HUES48 (cell line): ENCODE results near the gene RAD51B.

Experiments used
- H3K27ac ChIP-seq: one replicate; pipeline ENCODE4 v1.7.0; 2013; ENCODE audit warnings: low read depth, low read length, inconsistent platforms
- H3K27me3 ChIP-seq: 2 replicates; pipeline ENCODE4 v1.6.1; 2013; ENCODE audit warnings: mild to moderate bottlenecking, low read length; ENCODE audit not compliant: control insufficient read depth, insufficient read depth
- H3K36me3 ChIP-seq: 2 replicates; pipeline ENCODE4 v1.6.1; 2013; ENCODE audit warnings: low read length; ENCODE audit not compliant: control insufficient read depth, insufficient read depth
- H3K4me1 ChIP-seq: 2 replicates; pipeline ENCODE4 v1.6.1; 2013; ENCODE audit warnings: mild to moderate bottlenecking, low read length; ENCODE audit not compliant: control insufficient read depth, insufficient read depth
- H3K4me3 ChIP-seq: 2 replicates; pipeline ENCODE4 v1.5.1; 2013; ENCODE audit warnings: mild to moderate bottlenecking, low read depth, low read length
- H3K9ac ChIP-seq: 2 replicates; pipeline ENCODE4 v1.6.1; 2013; ENCODE audit warnings: mild to moderate bottlenecking, low read depth, low read length, moderate library complexity
- H3K9me3 ChIP-seq: 2 replicates; pipeline ENCODE4 v1.6.1; 2013; ENCODE audit warnings: low read length; ENCODE audit not compliant: control insufficient read depth, insufficient read depth

Gene RAD51B

DNA sequence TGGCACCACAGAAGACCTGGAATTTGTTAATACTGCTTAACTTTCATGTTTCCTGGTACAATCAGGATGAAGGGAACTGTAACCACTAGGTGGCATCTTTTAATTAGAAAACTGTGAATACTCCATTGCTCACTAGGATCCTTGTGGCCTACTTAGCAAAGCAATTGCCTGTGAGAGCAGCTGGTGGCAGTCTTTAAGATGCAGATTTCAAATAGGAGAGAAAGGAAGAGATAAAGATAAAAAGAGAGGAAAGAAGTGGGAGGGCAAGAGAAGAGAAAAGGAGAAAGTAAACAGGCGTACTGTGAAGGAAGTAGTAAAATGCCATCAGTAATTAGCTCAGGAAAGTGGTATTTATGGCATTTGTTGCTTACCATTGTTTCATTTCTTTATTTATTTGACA is 114.5 kb downstream of the RAD51B start:
- Histone ChIP-seq H3K27me3 (no peaks in the 10 kb centered on the region), H3K9me3 (no peaks in the 10 kb centered on the region), H3K9ac (peak overlapping the region; percentile 7; the same call in 1 of the 2 replicates), H3K4me1 (peaks cover 48% of the 10 kb centered on the region), H3K4me3 (peak overlapping the region; percentile 36), H3K27ac (peak overlapping the region; percentile 95), H3K36me3 (no peaks in the 10 kb centered on the region)

DNA sequence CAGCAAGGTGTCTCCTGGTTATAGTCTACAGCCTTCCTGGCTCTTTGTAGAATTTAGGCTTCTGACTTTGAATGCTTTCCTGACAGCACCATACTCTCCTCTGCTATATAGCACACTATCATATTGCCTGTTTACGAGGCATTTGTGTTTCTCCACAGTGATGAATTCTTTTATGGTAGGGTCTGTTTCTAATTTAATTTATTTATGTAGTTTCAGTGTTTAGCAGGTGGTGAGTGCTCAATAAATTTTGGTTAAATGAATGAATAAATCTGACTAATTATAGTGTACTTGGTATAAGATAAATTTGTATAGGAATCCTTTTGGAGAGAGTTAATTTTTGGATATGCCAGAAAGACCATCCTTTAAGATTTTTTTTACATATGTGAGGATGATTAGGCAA is 115.3 kb downstream of the RAD51B start:
- H3K9me3 ChIP-seq = no peaks in the 10 kb centered on the region
- peaks cover 50% of the 10 kb centered on the region for H3K4me1 ChIP-seq
- H3K9ac ChIP-seq = peak overlapping the region; percentile 7; the same call in 1 of the 2 replicates
- H3K36me3 ChIP-seq = no peaks in the 10 kb centered on the region
- no peaks in the 10 kb centered on the region for H3K27me3 ChIP-seq
- peak overlapping the region; percentile 95 for H3K27ac ChIP-seq
- H3K4me3 ChIP-seq = peak overlapping the region; percentile 36; the same call in 1 of the 2 replicates

DNA sequence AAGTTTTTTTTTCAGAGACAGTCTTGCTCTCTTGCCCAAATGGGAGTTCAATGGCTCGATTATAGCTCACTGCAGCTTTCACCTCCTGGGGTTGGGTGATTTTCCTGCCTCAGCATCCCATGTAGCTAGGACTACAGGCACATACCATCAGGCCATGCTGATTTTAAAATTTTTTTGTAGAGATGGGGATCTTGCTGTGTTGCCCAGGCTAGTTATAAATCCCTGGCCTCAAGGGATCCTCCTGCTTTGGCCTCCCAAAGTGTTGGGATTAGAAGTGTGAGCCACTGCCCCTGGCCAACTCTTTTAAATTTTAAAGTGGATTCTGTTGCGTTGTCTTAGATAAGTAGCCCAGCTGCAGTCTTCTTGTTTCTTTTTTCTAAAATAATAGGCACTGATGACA is 115.8 kb downstream of the RAD51B start:
- peaks cover 50% of the 10 kb centered on the region for H3K4me1 ChIP-seq

DNA sequence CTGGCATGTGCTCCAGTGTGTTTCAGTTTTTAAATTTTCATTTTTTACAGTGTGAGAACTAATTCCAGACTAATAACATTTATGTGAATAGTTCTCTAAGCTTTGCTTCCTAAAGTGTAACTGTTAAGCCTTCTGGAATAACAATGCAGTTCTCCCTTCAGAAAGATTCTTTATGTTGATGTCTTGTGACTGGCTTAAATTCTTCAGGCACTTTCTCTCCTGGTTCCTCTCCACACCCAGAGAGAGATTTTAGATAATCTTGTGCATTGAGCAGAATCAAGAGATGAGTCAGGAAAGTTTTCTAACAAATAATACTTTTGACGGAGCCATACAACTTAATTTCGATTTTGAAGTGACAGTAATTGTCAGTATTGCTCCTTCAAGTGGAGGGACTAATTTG is 118.5 kb downstream of the RAD51B start:
- H3K4me1 ChIP-seq = peaks cover 68% of the 10 kb centered on the region
- no peaks in the 10 kb centered on the region for H3K36me3 ChIP-seq
- H3K9me3 ChIP-seq = no peaks in the 10 kb centered on the region
- H3K9ac ChIP-seq = no peak overlapping the region
- H3K27ac ChIP-seq = peak overlapping the region; percentile 42
- no peaks in the 10 kb centered on the region for H3K27me3 ChIP-seq
- no peak overlapping the region for H3K4me3 ChIP-seq

More for the DNA sequence above, 115.8 kb downstream of the RAD51B start:
- peak overlapping the region; percentile 95 for H3K27ac ChIP-seq
- H3K9ac ChIP-seq = no peak overlapping the region
- no peak overlapping the region for H3K4me3 ChIP-seq
- no peaks in the 10 kb centered on the region for H3K36me3 ChIP-seq
- no peaks in the 10 kb centered on the region for H3K9me3 ChIP-seq
- no peaks in the 10 kb centered on the region for H3K27me3 ChIP-seq

DNA sequence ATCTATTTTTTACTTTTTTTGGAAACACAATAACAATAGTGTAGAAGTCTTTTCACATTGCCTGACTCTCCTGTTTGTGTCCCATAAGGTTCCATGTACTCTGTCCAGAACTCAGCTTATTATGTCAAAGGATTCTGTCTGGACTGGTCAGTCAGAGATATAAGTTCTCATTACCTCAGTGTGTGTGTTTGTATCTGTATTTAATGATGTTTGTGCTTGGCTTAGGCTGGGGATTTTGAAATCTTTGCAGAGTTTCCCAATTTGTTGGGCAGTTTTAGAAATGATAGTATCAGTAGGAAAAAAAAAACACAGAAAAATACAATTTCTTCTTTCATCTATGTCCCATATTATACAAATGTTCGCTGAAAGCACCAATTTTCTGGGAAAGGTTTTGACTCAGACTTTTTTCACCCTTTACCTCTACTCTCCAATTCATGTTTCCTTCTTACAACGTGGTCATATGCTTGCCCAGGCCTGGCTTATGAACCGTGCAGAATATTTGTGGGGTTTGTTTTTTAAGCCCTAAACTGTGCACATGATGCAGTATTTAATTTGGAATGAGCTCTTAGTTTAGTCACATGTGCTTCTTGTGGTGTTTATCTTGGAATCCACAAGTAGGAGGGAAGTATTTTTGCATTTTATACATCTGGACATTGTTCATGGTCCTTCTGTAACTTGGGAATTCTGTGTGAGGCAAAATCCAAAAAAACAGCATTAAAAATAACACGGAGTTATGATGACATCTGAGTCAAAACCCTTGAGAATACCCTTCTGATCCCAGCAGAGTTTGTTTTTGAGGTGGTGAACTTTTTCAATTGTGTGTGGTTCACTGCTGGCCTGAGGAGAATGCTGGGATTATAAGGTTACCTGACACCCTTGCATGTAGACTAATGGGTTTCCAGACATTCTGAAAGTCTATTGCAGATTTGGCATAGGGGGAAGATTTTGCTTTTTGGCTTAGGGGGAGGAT is 121.2 kb downstream of the RAD51B start:
- Histone ChIP-seq H3K27me3 (no peaks in the 10 kb centered on the region), H3K4me1 (peaks cover 56% of the 10 kb centered on the region), H3K36me3 (no peaks in the 10 kb centered on the region), H3K9ac (no peak overlapping the region), H3K9me3 (no peaks in the 10 kb centered on the region), H3K4me3 (no peak overlapping the region), H3K27ac (peak overlapping the region; percentile 61)

DNA sequence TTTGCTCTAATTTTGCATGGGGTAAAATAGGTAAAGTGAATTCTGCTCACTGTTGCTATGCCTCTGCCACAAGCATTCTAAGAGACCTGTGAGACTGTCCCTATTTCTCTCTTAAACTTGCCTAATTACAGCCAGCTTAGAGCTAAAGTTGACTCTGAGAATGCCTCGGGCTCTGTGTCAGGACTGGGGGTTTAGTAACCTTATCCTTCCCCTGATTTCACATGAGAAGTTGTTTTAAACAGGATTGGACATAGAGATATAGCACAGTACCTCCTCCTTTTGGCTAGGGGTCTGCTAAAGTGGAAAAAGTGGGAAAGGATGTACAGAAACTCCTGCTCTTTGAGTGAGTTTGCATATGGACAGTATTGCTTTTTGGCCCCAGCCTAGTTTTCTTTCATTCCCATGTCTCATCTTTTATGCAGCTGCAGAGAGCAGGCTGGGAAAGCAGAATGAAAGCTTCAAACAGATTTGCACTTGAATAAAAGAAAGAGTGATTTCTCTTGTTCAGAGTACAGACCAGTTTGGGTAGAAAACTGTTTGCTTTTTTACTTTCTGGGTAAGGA is 122.0 kb downstream of the RAD51B start:
- no peaks in the 10 kb centered on the region for H3K9me3 ChIP-seq
- no peak overlapping the region for H3K4me3 ChIP-seq
- no peak overlapping the region for H3K9ac ChIP-seq
- no peaks in the 10 kb centered on the region for H3K36me3 ChIP-seq
- peaks cover 56% of the 10 kb centered on the region for H3K4me1 ChIP-seq
- no peaks in the 10 kb centered on the region for H3K27me3 ChIP-seq
- H3K27ac ChIP-seq = peak overlapping the region; percentile 61

DNA sequence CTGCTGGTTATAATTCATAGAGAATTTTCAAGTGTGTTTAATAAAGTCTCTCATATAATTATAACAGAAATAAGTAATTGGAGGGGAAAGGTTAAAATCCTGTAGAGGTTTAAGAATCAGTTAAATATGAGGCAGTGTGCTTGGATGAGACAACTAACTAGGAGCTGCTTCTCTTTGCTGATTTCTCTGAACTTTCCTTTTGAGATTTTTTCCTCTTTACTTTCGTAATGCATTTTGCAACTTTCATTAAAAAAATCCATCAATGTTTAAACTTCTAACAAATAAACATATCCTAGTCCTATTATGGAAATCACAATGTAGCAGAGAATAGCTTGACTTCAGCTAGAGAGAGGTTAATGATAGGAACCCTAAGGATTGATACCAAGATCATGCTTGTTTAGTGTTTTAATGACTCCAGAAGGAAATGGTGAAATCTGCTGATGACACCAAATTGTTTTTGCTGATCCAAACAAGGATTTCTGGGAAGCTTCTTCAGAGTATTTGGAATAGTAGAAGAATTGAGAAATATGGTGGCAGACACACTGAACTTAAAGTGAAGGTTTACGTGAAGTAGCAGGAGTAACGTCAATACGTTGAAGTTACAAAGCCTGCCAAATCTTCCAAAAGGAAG is 122.6 kb downstream of the RAD51B start:
- Histone ChIP-seq H3K9me3 (no peaks in the 10 kb centered on the region), H3K36me3 (no peaks in the 10 kb centered on the region), H3K27ac (peak overlapping the region; percentile 61), H3K4me3 (no peak overlapping the region), H3K9ac (no peak overlapping the region), H3K4me1 (peaks cover 56% of the 10 kb centered on the region), H3K27me3 (no peaks in the 10 kb centered on the region)

DNA sequence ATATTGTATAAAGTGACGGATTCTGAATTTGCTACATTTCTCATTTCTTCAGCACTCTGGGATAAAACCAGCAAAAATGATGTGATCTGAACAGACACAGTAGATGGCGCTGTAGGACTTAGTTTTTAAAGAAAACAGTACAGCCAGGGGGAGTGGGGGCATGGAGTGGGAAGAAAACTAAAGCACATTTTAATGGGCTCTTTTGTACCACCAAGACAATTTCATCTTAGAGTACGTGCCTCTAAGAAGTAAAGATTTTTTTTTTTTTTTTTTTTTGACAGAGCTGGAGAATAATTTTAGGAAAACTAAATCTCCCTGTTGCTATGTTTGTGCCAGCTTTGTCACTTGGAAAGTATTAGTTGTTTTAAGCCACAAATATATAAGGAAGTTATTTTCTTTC is 124.4 kb downstream of the RAD51B start:
- H3K9me3 ChIP-seq = no peaks in the 10 kb centered on the region
- H3K27ac ChIP-seq = no peak overlapping the region
- H3K36me3 ChIP-seq = no peaks in the 10 kb centered on the region
- H3K4me1 ChIP-seq = peaks cover 40% of the 10 kb centered on the region
- H3K9ac ChIP-seq = no peak overlapping the region
- no peak overlapping the region for H3K4me3 ChIP-seq
- no peaks in the 10 kb centered on the region for H3K27me3 ChIP-seq

DNA sequence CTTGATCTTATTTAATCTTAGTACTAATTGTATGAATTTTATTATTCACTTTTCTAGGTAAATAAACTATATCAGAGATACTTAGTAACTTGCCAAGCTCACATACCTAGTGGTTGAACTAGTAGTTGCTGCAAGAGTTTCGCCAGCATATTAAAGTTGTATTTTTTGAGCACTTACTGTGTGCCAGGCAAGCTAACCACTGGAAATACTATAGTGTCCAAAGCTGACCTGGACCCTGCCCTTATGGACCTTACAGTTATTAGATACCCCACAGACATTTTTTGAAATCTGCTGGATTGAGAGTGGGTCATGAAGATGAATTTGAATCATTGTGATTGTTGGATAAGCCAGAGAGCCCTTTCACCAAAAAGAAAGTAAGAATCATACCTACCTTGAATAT is 125.0 kb downstream of the RAD51B start:
- H3K27me3 ChIP-seq = no peaks in the 10 kb centered on the region
- H3K36me3 ChIP-seq = no peaks in the 10 kb centered on the region
- no peak overlapping the region for H3K9ac ChIP-seq
- H3K27ac ChIP-seq = no peak overlapping the region
- peaks cover 33% of the 10 kb centered on the region for H3K4me1 ChIP-seq
- H3K4me3 ChIP-seq = no peak overlapping the region
- H3K9me3 ChIP-seq = no peaks in the 10 kb centered on the region

DNA sequence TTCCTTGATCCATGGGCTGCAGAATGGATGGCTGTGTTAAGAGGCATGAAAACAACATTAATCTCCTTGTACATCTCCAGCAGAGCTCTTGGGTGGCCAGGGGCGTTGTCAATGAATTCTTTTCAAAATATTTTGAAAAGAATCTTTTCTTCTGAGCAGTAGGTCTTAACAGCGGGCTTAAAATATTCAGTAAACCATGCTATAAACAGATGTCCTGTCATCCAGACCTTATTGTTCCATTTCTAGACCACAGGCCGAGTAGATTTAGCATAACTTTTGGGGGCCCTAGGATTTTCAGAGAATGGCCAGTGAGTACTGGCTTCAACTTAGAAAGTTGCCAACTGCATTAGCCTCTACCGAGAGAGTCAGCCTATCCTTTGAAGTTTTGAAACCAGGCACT is 130.2 kb downstream of the RAD51B start:
- Histone ChIP-seq H3K4me3 (no peak overlapping the region), H3K27ac (no peak overlapping the region), H3K9ac (no peak overlapping the region), H3K4me1 (0 out of 2 replicates have a peak, but pooled peaks cover under 1% of the 10 kb centered on the region), H3K27me3 (no peaks in the 10 kb centered on the region), H3K9me3 (no peaks in the 10 kb centered on the region), H3K36me3 (no peaks in the 10 kb centered on the region)

DNA sequence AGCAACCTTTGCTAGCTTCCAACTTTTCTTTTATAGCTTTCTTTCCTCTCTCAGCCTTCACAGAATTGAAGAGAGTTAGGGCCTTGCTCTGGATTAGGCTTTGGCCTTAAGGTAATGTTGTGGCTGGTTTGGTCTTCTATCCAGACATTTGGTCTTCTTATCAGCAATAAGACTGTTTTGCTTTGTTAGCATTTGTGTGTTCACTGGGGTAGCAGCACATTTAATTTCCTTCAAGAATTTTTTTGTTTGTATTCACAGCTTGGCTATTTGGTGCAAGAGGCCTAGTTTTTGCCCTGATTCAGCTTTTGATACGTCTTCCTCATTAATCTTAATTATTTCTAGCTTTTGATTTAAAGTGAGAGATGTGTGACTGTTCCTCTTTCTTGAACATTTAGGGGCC is 130.8 kb downstream of the RAD51B start:
- H3K27ac ChIP-seq = no peak overlapping the region
- H3K4me3 ChIP-seq = no peak overlapping the region
- H3K9ac ChIP-seq = no peak overlapping the region
- no peaks in the 10 kb centered on the region for H3K27me3 ChIP-seq
- H3K9me3 ChIP-seq = no peaks in the 10 kb centered on the region
- H3K4me1 ChIP-seq = no peaks in the 10 kb centered on the region
- H3K36me3 ChIP-seq = no peaks in the 10 kb centered on the region
